Loucy (cell line): ENCODE results near the gene PLEKHA7.

ENCODE experiments used
- H2AFZ ChIP-seq: fragments of 200-600 bp; sonication (generic); 2 replicates; pipeline ENCODE4 v1.6.0; 2016; ENCODE audit warnings: antibody characterized with exemption, mild to moderate bottlenecking, low read length, moderate library complexity
- H3F3A ChIP-seq: fragments of 200-600 bp; 2 replicates; pipeline ENCODE4 v1.6.0; 2016; ENCODE audit warnings: antibody characterized with exemption, low read depth, mild to moderate bottlenecking
- H3K27me3 ChIP-seq: fragments of 200-600 bp; sonication (generic); 2 replicates; pipeline ENCODE4 v1.6.1; 2014; ENCODE audit warnings: low read length, mild to moderate bottlenecking; ENCODE audit not compliant: insufficient read depth, poor library complexity, severe bottlenecking
- H3K36me3 ChIP-seq: fragments of 200-600 bp; sonication (generic); 2 replicates; pipeline ENCODE4 v1.6.1; 2016; ENCODE audit warnings: low read length; ENCODE audit not compliant: insufficient read depth
- H3K4me1 ChIP-seq: fragments of 200-600 bp; sonication (generic); 2 replicates; pipeline ENCODE4 v1.5.1; 2014; ENCODE audit warnings: low read length, mild to moderate bottlenecking; ENCODE audit not compliant: insufficient read depth, poor library complexity, severe bottlenecking
- H3K4me2 ChIP-seq: fragments of 200-600 bp; sonication (generic); 2 replicates; pipeline ENCODE4 v1.6.0; 2014; ENCODE audit warnings: antibody characterized with exemption, low read length, low read depth, mild to moderate bottlenecking; ENCODE audit not compliant: poor library complexity, severe bottlenecking
- H3K4me3 ChIP-seq: fragments of 200-600 bp; sonication (generic); 2 replicates; pipeline ENCODE4 v1.5.1; 2014; ENCODE audit warnings: low read length, mild to moderate bottlenecking, mixed read lengths; ENCODE audit not compliant: poor library complexity, severe bottlenecking
- H3K79me2 ChIP-seq: fragments of 200-600 bp; sonication (generic); 2 replicates; pipeline ENCODE4 v1.6.1; 2014; ENCODE audit warnings: low read length; ENCODE audit not compliant: insufficient read depth
- H3K9ac ChIP-seq: fragments of 200-600 bp; sonication (generic); 2 replicates; pipeline ENCODE4 v1.6.0; 2014; ENCODE audit warnings: mild to moderate bottlenecking, low read depth, low read length, moderate library complexity; ENCODE audit not compliant: poor library complexity, severe bottlenecking
- H3K9me2 ChIP-seq: fragments of 200-600 bp; sonication (generic); replicated peaks from 2 replicates; pipeline ENCODE4 v1.6.1; 2016; ENCODE audit warnings: low read depth, low read length, mixed read lengths
- H3K9me3 ChIP-seq: fragments of 200-600 bp; sonication (generic); 2 replicates; pipeline ENCODE4 v1.6.1; 2014; ENCODE audit warnings: mild to moderate bottlenecking, antibody characterized with exemption, low read length, low read depth; ENCODE audit not compliant: insufficient read depth
- H4K20me1 ChIP-seq: fragments of 200-600 bp; sonication (generic); 2 replicates; pipeline ENCODE4 v1.6.0; 2014; ENCODE audit warnings: antibody characterized with exemption, low read length, mild to moderate bottlenecking; ENCODE audit not compliant: insufficient read depth, poor library complexity, severe bottlenecking
- CTCF ChIP-seq: fragments of 200-600 bp; sonication (generic); conservative IDR thresholded peaks from 2 replicates; pipeline ENCODE4 v1.5.1; 2014; ENCODE audit warnings: mild to moderate bottlenecking, antibody characterized with exemption, low read length
- EZH2phosphoT487 ChIP-seq: fragments of 200-600 bp; IDR thresholded peaks from 2 replicates; pipeline ENCODE4 v1.6.1; 2018; ENCODE audit warnings: antibody characterized with exemption, mild to moderate bottlenecking, moderate library complexity, borderline replicate concordance

Gene PLEKHA7

GRCh38 chr11:16749092-16749491, 265.1 kb downstream of the PLEKHA7 start:
- Histone ChIP-seq H3K4me1 (peaks cover 9% of the 10 kb centered on the region), H3K4me3 (no peak overlapping the region), H3F3A (no peaks in the 10 kb centered on the region), H4K20me1 (peaks cover 52% of the 10 kb centered on the region), H3K9ac (no peak overlapping the region), H2AFZ (no peak overlapping the region), H3K9me2 (no peaks in the 10 kb centered on the region), H3K27me3 (no peaks in the 10 kb centered on the region), H3K36me3 (peaks cover 88% of the 10 kb centered on the region), H3K79me2 (peaks cover 37% of the 10 kb centered on the region), H3K4me2 (no peak overlapping the region), H3K9me3 (no peaks in the 10 kb centered on the region)
- TF ChIP-seq CTCF (no peak), EZH2phosphoT487 (no peak)

- peaks cover 32% of the 10 kb centered on the region for H3K4me1 ChIP-seq
- peak overlapping the region; percentile 61 for H3K4me2 ChIP-seq
- no peaks in the 10 kb centered on the region for H3F3A ChIP-seq
- H2AFZ ChIP-seq, result no peak overlapping the region
- peaks cover 76% of the 10 kb centered on the region for H4K20me1 ChIP-seq
- no peaks in the 10 kb centered on the region for H3K9me2 ChIP-seq
- no peak for TF ChIP-seq EZH2phosphoT487
- no peak for TF ChIP-seq CTCF
- H3K36me3 ChIP-seq, result peaks cover 60% of the 10 kb centered on the region
- no peak overlapping the region for H3K4me3 ChIP-seq
- no peak overlapping the region for H3K9ac ChIP-seq
- H3K9me3 ChIP-seq, result no peaks in the 10 kb centered on the region
- peaks cover 66% of the 10 kb centered on the region for H3K79me2 ChIP-seq
- no peaks in the 10 kb centered on the region for H3K27me3 ChIP-seq
These were observed 268.1 kb downstream of the PLEKHA7 start for GRCh38 chr11:16745950-16746605.

GRCh38 chr11:16744128-16744725, 270.0 kb downstream of the PLEKHA7 start:
- TF ChIP-seq CTCF (no peak), EZH2phosphoT487 (no peak)
- peaks cover 41% of the 10 kb centered on the region for H3K36me3 ChIP-seq
- no peaks in the 10 kb centered on the region for H3K9me2 ChIP-seq
- peak overlapping the region; percentile 61 for H3K4me2 ChIP-seq
- H3K9ac ChIP-seq, result peak overlapping the region; percentile 7
- H3K9me3 ChIP-seq, result no peaks in the 10 kb centered on the region
- H3K4me3 ChIP-seq, result peak overlapping the region; percentile 48
- H2AFZ ChIP-seq, result no peak overlapping the region
- H3K79me2 ChIP-seq, result peaks cover 84% of the 10 kb centered on the region
- no peaks in the 10 kb centered on the region for H3K27me3 ChIP-seq
- peaks cover 89% of the 10 kb centered on the region for H4K20me1 ChIP-seq
- peaks cover 39% of the 10 kb centered on the region for H3K4me1 ChIP-seq
- H3F3A ChIP-seq, result no peaks in the 10 kb centered on the region
